ENCODE measurements around the gene SPATA33. TPM values are rescaled to one million over a fixed set of nuclear protein-coding genes. Genes with fewer than 3 reads are reported as not detected.

SPATA33 gene
- total RNA-seq, 1 experiment from 2014 or later = 23.5 TPM

- Mint-ChIP-seq H3K4me1 (ENCODE audit: low read depth, unreplicated experiment) (peaks cover 15% of the 10 kb centered on the region), H3K27ac (ENCODE audit: unreplicated experiment) (no peak within 1 kb of the TSS)
- CTCF ChIA-PET = interaction anchor here (0.8 kb wide), 1 partner anchor 48 kb away, joined by 3 read pairs; no protein-coding TSS in a partner anchor
Measured at GRCh38 chr16:89613231-89613953, 44.2 kb upstream of the SPATA33 start, which contains the start of gene DPEP1. TSS of gene DPEP1 (plus strand) at chr16:89613642. CDS start at chr16:89630411, 16,769 bp downstream.

DNA sequence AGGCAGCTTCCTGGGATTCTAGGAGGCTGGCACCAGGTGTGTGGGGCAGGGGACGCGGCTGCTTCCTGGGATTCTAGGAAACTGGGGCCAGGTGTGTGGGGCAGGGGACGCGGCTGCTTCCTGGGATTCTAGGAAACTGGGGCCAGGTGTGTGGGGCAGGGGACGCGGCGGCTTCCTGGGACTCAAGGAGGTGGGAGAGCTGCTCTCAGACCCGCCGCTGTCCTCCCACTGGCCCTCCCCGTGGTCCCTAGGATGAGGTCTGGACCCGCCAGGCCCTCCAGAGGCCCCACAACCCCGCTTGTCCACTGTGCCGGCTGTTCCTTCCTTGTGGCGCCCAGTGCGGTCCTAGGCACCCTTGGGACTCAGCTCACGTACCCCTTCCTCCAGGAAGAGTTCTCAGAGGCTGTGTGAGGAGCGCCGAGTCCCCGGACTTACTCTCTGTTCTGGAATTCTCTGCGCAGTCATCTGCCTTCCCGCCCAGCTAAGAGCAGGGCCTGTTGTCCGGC is 43.6 kb upstream of the SPATA33 start:
- H3K4me1 Mint-ChIP-seq (ENCODE audit: low read depth, unreplicated experiment) = peaks cover 15% of the 10 kb centered on the region
- peaks cover 27% of the 10 kb centered on the region for H3K27me3 Mint-ChIP-seq (ENCODE audit: unreplicated experiment)
- no peak for TF ChIP-seq CTCF (IDR thresholded peaks at IDR 0.05; ENCODE audit: unreplicated experiment)
- H3K9me3 Mint-ChIP-seq (ENCODE audit: low read depth, unreplicated experiment) = no peaks in the 10 kb centered on the region
- CTCF ChIA-PET = interaction anchor here (0.8 to 1.0 kb wide), 2 partner anchors 19 to 48 kb away, joined by 3 to 4 read pairs; no protein-coding TSS in a partner anchor
- no TSS peak for BruUV-seq (replicated peaks)
- no peak overlapping the region for H3K4me3 Mint-ChIP-seq (ENCODE audit: low read depth, unreplicated experiment)
- H3K36me3 Mint-ChIP-seq (ENCODE audit: insufficient read depth, unreplicated experiment) = peaks cover 5% of the 10 kb centered on the region
- no peak for DNase-seq
- intact Hi-C loops (cut with micrococcal nuclease; ENCODE audit: unreplicated experiment) = loop anchor here (2.0 kb wide), 1 partner anchor 27 kb away; no protein-coding TSS in a partner anchor
- H3K27ac Mint-ChIP-seq (ENCODE audit: unreplicated experiment) = no peak overlapping the region

More at GRCh38 chr16:89613231-89613953, 44.2 kb upstream of the SPATA33 start, which contains the start of gene DPEP1:
- Mint-ChIP-seq H3K4me3 (ENCODE audit: low read depth, unreplicated experiment) (no peak within 1 kb of the TSS), H3K36me3 (ENCODE audit: insufficient read depth, unreplicated experiment) (peaks cover 5% of the 10 kb centered on the region), H3K9me3 (ENCODE audit: low read depth, unreplicated experiment) (no peaks in the 10 kb centered on the region), H3K27me3 (ENCODE audit: unreplicated experiment) (peaks cover 27% of the 10 kb centered on the region)
- intact Hi-C loops (cut with micrococcal nuclease; ENCODE audit: unreplicated experiment) = no loop called here
- no TSS peak for BruUV-seq (replicated peaks)
- no peak for DNase-seq
- TF ChIP-seq CTCF (IDR thresholded peaks at IDR 0.05; ENCODE audit: unreplicated experiment) = no peak

GRCh38 chr16:89615176-89615575 is 42.5 kb upstream of the SPATA33 start:
- peaks cover 34% of the 10 kb centered on the region for H3K27me3 Mint-ChIP-seq (ENCODE audit: unreplicated experiment)
- peaks cover 5% of the 10 kb centered on the region for H3K36me3 Mint-ChIP-seq (ENCODE audit: insufficient read depth, unreplicated experiment)
- intact Hi-C loops (cut with micrococcal nuclease; ENCODE audit: unreplicated experiment) = loop anchor here (2.0 kb wide), 1 partner anchor 26 kb away; no protein-coding TSS in a partner anchor
- no peaks in the 10 kb centered on the region for H3K9me3 Mint-ChIP-seq (ENCODE audit: low read depth, unreplicated experiment)
- no peak for DNase-seq
- no TSS peak for BruUV-seq (replicated peaks)
- H3K4me1 Mint-ChIP-seq (ENCODE audit: low read depth, unreplicated experiment) = peaks cover 15% of the 10 kb centered on the region
- H3K4me3 Mint-ChIP-seq (ENCODE audit: low read depth, unreplicated experiment) = no peak overlapping the region
- TF ChIP-seq CTCF (IDR thresholded peaks at IDR 0.05; ENCODE audit: unreplicated experiment) = no peak
- CTCF ChIA-PET = interaction anchor here (0.9 to 1.6 kb wide), 5 partner anchors 18 to 85 kb away, joined by 3 to 6 read pairs (median 3); no protein-coding TSS in a partner anchor
- H3K27ac Mint-ChIP-seq (ENCODE audit: unreplicated experiment) = no peak overlapping the region

- no peak overlapping the region for H3K4me3 Mint-ChIP-seq (ENCODE audit: low read depth, unreplicated experiment)
- TF ChIP-seq CTCF (IDR thresholded peaks at IDR 0.05; ENCODE audit: unreplicated experiment) = peak; percentile 94
- no TSS peak for BruUV-seq (replicated peaks)
- DNase-seq = peak; percentile 78
- intact Hi-C loops (cut with micrococcal nuclease; ENCODE audit: unreplicated experiment) = loop anchor here (2.0 kb wide), 1 partner anchor 25 kb away; no protein-coding TSS in a partner anchor
- CTCF ChIA-PET = interaction anchor here (0.6 to 1.6 kb wide), 6 partner anchors 13 to 85 kb away, joined by 3 to 6 read pairs (median 3); no protein-coding TSS in a partner anchor
- H3K27me3 Mint-ChIP-seq (ENCODE audit: unreplicated experiment) = peaks cover 39% of the 10 kb centered on the region
- peaks cover 5% of the 10 kb centered on the region for H3K36me3 Mint-ChIP-seq (ENCODE audit: insufficient read depth, unreplicated experiment)
- no peak overlapping the region for H3K27ac Mint-ChIP-seq (ENCODE audit: unreplicated experiment)
- H3K9me3 Mint-ChIP-seq (ENCODE audit: low read depth, unreplicated experiment) = no peaks in the 10 kb centered on the region
- peaks cover 15% of the 10 kb centered on the region for H3K4me1 Mint-ChIP-seq (ENCODE audit: low read depth, unreplicated experiment)
Measured at GRCh38 chr16:89615596-89616090, 42.0 kb upstream of the SPATA33 start.
